Dedifferentiated amniotic fluid mesenchymal stem cell (primary cell): ENCODE results near the gene ATP1A2.

Experiments used
- DNase-seq: peaks from one replicate; pipeline ENCODE4 v3.0.0-alpha.2; 2016; ENCODE audit errors: extremely low spot score

Gene ATP1A2

DNA sequence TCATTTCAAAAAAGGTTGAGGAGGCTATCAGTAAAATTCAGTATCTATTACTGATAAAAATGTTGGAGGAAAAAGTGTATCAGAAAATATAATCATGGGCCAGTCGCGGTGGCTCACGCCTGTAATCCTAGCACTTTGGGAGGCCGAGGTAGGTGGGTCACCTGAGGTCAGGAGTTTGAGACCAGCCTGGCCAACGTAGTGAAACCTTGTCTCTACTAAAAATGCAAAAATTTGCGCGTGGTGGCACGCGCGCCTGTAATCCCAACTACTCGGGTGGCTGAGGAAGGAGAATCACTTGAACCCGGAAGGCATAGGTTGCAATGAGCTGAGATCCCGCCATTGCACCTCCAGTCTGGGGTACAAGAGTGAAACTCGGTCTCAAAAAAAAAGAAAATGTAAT lies 30.5 kb downstream of the ATP1A2 start:
- no peak for DNase-seq

DNA sequence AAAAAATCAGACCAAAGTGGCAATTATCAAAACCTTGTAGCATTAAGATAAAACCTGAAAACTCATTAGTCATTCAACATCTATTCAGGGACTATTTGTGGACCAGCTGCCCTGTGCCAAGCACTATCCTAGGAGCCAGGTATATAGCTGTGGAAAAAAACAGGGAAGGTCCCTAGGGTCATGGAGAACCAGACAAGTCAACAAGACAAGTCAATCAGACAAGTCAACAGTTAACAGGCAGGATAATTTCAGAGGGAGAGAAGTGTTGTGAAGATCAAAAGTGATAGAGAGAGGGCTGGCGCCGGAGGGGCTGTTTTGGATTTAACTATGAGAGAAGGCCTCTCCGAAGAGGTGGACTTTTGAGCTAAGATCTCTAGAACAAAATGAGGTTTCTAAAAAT lies 32.6 kb downstream of the ATP1A2 start:
- no peak for DNase-seq

- DNase-seq, result peak; percentile 56
These were observed 33.7 kb downstream of the ATP1A2 start for GRCh38 chr1:160149233-160149632.

GRCh38 chr1:160149716-160150115 lies 34.2 kb downstream of the ATP1A2 start:
- DNase-seq, result peak; percentile 97

GRCh38 chr1:160151303-160151702 lies 35.7 kb downstream of the ATP1A2 start, which contains the start of gene ATP1A4:
Gene ATP1A4, plus strand, starts transcription at chr1:160151603. Its CDS starts 438 bp downstream, at chr1:160152041.
- DNase-seq, result no peak

DNA sequence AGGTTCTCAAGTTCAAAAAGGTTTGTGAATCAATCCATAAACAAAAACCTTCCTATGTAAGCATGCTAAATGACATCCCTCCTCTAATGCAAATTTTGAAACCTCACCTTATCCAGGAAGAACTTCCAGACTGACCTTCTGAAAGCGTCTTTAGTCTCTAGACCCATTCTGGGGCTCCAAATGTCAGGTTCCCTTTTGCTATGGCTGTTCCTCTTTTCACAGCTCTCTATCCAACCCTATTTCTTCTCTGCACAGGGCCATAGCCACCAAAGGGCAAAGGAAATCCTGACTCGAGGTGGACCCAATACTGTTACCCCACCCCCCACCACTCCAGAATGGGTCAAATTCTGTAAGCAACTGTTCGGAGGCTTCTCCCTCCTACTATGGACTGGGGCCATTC lies 39.2 kb downstream of the ATP1A2 start:
- no peak for DNase-seq

DNA sequence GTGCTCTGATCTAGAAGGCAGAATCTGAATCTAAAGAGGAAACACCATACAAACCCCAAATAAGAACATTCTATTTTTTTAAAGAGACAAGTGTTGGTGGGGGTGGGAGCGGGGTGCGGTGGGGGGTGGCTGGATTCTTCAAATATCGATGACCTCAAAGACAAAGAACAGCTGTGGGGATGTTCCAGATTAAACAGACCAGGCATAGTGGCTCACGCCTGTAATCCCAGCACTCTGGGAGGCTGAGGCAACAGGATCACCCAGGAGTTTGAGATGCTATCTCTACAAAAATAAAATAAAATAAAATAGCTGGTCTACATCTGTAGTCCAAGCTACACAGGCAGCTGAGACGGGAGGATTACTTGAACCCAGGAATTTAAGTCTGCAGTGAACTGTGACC lies 40.8 kb downstream of the ATP1A2 start:
- DNase-seq, result no peak

DNA sequence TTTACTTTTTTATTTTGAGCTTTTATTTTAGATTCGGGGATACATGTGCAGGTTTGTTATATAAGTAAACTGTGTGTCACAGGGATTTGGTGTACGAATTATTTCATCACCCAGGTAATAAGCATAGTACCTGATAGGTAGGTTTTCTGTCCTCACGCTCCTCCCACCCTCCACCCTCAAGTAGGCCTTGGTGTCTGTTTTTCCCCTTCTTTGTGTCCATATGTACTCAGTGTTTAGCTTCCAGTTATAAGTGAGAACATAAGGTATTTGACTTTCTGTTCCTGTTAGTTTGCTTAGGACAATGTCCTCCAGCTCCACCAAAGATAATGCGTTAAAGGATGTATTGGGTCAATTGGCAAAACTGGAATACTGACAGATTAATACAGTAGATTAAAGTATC lies 41.6 kb downstream of the ATP1A2 start:
- no peak for DNase-seq

DNA sequence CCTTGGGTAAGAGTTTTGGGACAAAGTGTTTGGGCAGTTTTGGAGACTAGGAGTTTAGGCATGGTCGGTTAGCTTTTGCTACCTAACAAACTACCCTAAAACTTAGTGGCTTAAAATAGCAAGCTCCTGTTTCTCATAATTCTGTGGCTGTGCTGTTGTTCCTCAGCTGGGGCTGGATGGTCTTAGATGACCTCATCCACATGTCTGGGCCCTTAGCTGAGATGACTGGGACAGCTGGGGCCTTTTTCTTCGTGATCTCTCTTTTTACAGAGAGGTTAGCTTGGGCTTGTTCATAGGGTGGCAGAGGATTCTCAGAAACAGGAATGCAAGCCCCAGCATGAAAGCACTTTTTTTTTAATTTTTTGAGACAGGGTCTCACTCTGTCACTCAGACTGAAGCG lies 42.5 kb downstream of the ATP1A2 start:
- DNase-seq, result no peak

GRCh38 chr1:160158534-160158933 lies 43.0 kb downstream of the ATP1A2 start:
- no peak for DNase-seq

GRCh38 chr1:160159846-160160245 lies 44.3 kb downstream of the ATP1A2 start:
- DNase-seq, result no peak

DNA sequence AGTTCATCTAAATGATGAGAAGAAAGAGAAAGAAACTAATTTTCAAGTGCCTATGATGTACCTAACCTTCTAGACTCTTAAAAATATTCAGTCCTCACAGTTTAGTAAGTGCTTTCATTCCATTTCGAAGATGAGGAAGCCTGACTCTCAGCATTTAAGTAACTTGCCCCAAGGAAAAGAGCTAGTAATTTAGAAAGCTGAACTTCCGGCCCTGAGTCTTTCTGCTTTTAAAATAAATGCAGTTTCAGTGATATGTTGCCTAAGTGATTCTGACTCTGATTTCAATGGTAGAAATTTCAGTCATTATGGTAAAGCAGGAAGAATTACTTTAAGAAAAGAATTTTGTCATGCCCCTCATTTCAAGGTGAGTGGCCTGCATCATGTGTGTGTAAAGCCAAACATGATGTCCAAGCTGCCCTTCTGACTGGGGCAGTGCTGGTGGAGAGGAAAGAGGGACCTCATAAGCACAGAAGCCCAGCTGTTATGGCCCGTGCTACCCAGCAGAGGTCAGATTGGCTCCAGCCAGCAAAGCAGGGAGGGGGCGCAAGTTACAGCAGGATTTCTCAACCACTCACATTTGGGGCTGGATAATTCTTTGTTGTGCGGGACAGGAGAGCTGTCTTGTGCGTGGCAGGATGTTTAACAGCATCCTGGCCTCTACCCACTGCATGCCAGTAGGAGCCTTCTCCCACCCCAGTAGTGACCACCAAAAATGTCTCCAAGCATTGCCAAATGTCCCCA lies 46.6 kb downstream of the ATP1A2 start:
- DNase-seq, result peak; percentile 20

- DNase-seq, result no peak
These were observed 47.4 kb downstream of the ATP1A2 start for GRCh38 chr1:160162931-160163330.

DNA sequence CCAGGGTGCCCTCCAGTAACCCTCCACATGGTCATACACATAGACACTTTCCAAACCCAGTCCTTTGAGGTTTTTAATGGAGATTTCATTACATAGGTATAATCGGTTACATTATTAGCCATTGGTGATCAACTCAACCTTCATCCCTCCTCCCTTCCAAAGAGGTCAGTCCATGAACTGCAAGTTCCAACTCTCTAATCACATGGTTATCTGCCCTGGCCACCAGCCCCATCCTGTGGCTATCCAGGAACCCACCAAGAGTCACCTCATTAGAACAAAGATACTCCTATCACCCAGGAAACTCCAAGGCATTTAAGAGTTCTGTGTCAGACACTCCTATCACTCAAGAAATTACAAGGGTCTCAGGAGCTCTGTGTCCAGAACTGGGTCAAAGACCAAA lies 48.1 kb downstream of the ATP1A2 start:
- no peak for DNase-seq

DNA sequence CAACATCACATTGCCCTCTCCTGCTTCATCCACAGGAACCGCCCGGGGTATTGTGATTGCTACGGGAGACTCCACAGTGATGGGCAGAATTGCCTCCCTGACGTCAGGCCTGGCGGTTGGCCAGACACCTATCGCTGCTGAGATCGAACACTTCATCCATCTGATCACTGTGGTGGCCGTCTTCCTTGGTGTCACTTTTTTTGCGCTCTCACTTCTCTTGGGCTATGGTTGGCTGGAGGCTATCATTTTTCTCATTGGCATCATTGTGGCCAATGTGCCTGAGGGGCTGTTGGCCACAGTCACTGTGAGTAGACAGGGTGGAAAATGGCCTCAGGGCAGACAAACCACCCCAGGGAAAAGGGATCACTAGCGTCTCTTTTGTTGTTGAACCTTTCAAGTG lies 48.6 kb downstream of the ATP1A2 start:
- DNase-seq, result no peak

- DNase-seq, result no peak
These were observed 50.8 kb downstream of the ATP1A2 start for GRCh38 chr1:160166166-160166868.

DNA sequence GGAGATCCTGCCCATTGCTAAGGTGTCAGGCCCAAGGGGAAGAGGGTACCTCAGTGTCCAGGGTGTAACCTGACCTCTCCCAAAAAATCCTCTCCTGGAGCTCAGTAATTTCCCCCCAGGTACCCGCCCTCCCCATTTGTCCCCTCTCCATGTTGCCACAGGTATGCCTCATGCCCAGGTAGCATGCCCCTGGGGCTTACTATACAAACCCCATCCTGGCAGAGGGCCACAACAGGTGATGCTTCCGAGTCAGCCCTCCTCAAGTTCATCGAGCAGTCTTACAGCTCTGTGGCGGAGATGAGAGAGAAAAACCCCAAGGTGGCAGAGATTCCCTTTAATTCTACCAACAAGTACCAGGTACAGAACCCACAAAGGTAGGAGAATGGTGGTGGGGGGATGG lies 51.5 kb downstream of the ATP1A2 start:
- DNase-seq, result no peak

DNA sequence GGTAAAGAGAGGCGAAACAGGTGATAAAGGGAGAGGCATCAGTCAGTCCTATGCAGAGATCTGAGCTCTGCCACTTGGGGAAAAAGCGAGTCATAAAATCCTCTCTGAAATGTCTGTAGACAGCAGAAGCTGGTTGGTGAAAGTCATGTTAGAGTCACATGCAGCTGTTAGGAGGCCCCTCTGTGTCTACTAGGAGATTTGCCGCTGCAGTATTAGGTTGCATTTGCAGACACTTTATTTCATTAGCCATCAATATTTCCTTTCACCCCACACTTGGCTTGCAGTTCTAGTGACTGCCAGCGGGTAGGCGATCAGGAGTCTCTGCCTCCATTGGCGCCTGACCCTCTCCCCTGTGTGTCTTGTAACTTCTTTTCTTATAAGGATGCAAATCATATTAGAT lies 52.0 kb downstream of the ATP1A2 start:
- DNase-seq, result no peak

GRCh38 chr1:160168016-160168415 lies 52.5 kb downstream of the ATP1A2 start:
- no peak for DNase-seq

GRCh38 chr1:160168609-160169369 lies 53.2 kb downstream of the ATP1A2 start:
- no peak for DNase-seq

- DNase-seq, result no peak
These were observed 54.2 kb downstream of the ATP1A2 start for GRCh38 chr1:160169553-160170399.

- no peak for DNase-seq
These were observed 55.8 kb downstream of the ATP1A2 start for GRCh38 chr1:160171354-160171753.
